ENCODE measurements around the gene RHOJ.

DNA sequence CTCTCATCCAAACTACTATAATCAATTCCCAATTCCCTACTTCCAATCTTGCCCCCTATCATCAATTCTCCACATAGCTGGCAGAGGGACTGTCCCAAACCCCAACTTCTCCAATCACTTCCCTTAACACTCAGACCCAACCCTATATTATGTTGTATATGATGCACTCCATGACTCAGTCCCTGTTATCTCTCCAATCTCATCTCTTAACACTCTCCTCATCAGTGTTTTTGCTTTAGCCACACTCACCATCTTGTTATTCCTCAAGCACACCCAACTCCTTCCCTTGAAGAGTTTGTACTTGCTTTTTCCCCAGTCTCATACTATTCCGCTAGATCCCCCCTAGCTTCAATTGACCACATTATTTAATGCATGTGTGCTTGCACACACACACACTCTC lies 4.9 kb downstream of the RHOJ start:
- TF ChIP-seq, protein P1, sequence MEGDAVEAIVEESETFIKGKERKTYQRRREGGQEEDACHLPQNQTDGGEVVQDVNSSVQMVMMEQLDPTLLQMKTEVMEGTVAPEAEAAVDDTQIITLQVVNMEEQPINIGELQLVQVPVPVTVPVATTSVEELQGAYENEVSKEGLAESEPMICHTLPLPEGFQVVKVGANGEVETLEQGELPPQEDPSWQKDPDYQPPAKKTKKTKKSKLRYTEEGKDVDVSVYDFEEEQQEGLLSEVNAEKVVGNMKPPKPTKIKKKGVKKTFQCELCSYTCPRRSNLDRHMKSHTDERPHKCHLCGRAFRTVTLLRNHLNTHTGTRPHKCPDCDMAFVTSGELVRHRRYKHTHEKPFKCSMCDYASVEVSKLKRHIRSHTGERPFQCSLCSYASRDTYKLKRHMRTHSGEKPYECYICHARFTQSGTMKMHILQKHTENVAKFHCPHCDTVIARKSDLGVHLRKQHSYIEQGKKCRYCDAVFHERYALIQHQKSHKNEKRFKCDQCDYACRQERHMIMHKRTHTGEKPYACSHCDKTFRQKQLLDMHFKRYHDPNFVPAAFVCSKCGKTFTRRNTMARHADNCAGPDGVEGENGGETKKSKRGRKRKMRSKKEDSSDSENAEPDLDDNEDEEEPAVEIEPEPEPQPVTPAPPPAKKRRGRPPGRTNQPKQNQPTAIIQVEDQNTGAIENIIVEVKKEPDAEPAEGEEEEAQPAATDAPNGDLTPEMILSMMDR (IDR thresholded peaks at IDR 0.05): no peak
- TF ChIP-seq POLR2AphosphoS5 (IDR thresholded peaks at IDR 0.05): no peak
